GM12878 (cell line): Measurements from ENCODE around the gene SBF1. TPM values are rescaled to one million over a fixed set of nuclear protein-coding genes. Genes with fewer than 3 reads are reported as not detected.

Experiments
- KAT2A ChIP-seq: conservative IDR thresholded peaks from 2 replicates; pipeline ENCODE4 v1.6.1; 2011; ENCODE audit warnings: low read depth, low read length; ENCODE audit not compliant: control insufficient read depth
- MYC ChIP-seq: IDR thresholded peaks from 2 replicates; pipeline ENCODE4 v1.6.1; 2011; ENCODE audit warnings: mild to moderate bottlenecking, low read length, moderate library complexity, inconsistent platforms; ENCODE audit not compliant: insufficient read depth, insufficient replicate concordance, insufficient read length, severe bottlenecking
- NBN ChIP-seq: fragments of 450-650 bp; IDR thresholded peaks from 2 replicates; pipeline ENCODE4 v1.6.1; 2016
- REST ChIP-seq: IDR thresholded peaks from 2 replicates; pipeline ENCODE4 v1.6.1; 2012; ENCODE audit warnings: mild to moderate bottlenecking, low read depth, low read length
- SMAD1 ChIP-seq: fragments of 450-650 bp; IDR thresholded peaks from 2 replicates; pipeline ENCODE4 v1.6.1; 2018; ENCODE audit warnings: mild to moderate bottlenecking, low read depth; ENCODE audit not compliant: partially characterized antibody
- SPI1 ChIP-seq: IDR thresholded peaks from 2 replicates; pipeline ENCODE4 v1.6.1; 2011; ENCODE audit warnings: low read depth, mild to moderate bottlenecking, low read length, moderate library complexity, borderline replicate concordance; ENCODE audit not compliant: insufficient read depth
- USF1 ChIP-seq: IDR thresholded peaks from 2 replicates; pipeline ENCODE4 v1.6.1; 2011; ENCODE audit warnings: borderline replicate concordance, low read depth, mild to moderate bottlenecking, moderate library complexity, mixed read lengths, low read length; ENCODE audit not compliant: insufficient read depth; ENCODE audit errors: extremely low read length
- YY1 ChIP-seq: IDR thresholded peaks from 2 replicates; pipeline ENCODE4 v1.6.1; 2011; ENCODE audit warnings: low read depth, mild to moderate bottlenecking, low read length
- ZNF207 ChIP-seq: fragments of 450-650 bp; IDR thresholded peaks from 2 replicates; pipeline ENCODE4 v1.6.1; 2014; ENCODE audit warnings: antibody characterized with exemption, mild to moderate bottlenecking, borderline replicate concordance
- ZNF24 ChIP-seq: fragments of 450-650 bp; IDR thresholded peaks from 2 replicates; pipeline ENCODE4 v1.6.1; 2017; ENCODE audit warnings: antibody characterized with exemption, mild to moderate bottlenecking
- polyA plus RNA-seq, 11 experiments: library from polyadenylated mRNA; depleted of rRNA in 4 of 11; unstranded in 6 of 11; stranded (reverse) in 5 of 11; fragments of >200 nt; fragmentation: Nextera tagmentation in 4 of 11; fragmentation: Illumina TruSeq in 1 of 11; extraction: Ambion mirVana in 4 of 11; extraction: Trizol in 1 of 11; gene quantifications; 1 replicate in 1 of 11; 2 replicates in 10 of 11; pipeline versions ENCODE4 v1.2.1 to v1.2.3, GENCODE V29; 2011 to 2016; ENCODE audit warnings: inconsistent platforms in 2 of 11, missing spikeins in 2 of 11, low read depth in 1 of 11
- total RNA-seq, 4 experiments: library from RNA; depleted of rRNA in 3 of 4; stranded (reverse); fragments of >200 nt in 3 of 4; fragmentation: Illumina TruSeq in 1 of 4; extraction: Trizol in 1 of 4; gene quantifications; 2 replicates each; pipeline versions ENCODE4 v1.2.1 to v1.2.3, GENCODE V29; 2013 to 2021
- TF ChIP-seq, protein P1 (sequence below): fragments of 150-350 bp; IDR thresholded peaks from 2 replicates; pipeline ENCODE4 v1.6.1; 2016; ENCODE audit warnings: low read depth, low read length

SBF1 gene
- total and polyA plus RNA-seq, 10 of the 15 experiments (the other 5 are each of a cell fraction or from before 2014, with no cell fraction given) = 0.23 to 95.0 (median 17.8) TPM

- TF ChIP-seq YY1 = 0 out of 2 replicates have a peak, but pooled peaks have one; percentile 29
- no peak for TF ChIP-seq SMAD1
- TF ChIP-seq NBN = no peak
- no peak for TF ChIP-seq REST
- no peak for TF ChIP-seq ZNF24
- TF ChIP-seq MYC = no peak
- TF ChIP-seq, protein P1, sequence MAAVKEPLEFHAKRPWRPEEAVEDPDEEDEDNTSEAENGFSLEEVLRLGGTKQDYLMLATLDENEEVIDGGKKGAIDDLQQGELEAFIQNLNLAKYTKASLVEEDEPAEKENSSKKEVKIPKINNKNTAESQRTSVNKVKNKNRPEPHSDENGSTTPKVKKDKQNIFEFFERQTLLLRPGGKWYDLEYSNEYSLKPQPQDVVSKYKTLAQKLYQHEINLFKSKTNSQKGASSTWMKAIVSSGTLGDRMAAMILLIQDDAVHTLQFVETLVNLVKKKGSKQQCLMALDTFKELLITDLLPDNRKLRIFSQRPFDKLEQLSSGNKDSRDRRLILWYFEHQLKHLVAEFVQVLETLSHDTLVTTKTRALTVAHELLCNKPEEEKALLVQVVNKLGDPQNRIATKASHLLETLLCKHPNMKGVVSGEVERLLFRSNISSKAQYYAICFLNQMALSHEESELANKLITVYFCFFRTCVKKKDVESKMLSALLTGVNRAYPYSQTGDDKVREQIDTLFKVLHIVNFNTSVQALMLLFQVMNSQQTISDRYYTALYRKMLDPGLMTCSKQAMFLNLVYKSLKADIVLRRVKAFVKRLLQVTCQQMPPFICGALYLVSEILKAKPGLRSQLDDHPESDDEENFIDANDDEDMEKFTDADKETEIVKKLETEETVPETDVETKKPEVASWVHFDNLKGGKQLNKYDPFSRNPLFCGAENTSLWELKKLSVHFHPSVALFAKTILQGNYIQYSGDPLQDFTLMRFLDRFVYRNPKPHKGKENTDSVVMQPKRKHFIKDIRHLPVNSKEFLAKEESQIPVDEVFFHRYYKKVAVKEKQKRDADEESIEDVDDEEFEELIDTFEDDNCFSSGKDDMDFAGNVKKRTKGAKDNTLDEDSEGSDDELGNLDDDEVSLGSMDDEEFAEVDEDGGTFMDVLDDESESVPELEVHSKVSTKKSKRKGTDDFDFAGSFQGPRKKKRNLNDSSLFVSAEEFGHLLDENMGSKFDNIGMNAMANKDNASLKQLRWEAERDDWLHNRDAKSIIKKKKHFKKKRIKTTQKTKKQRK = no peak
- TF ChIP-seq SPI1 = 0 out of 2 replicates have a peak, but pooled peaks have one; percentile 6
- no peak for TF ChIP-seq ZNF207
- no peak for TF ChIP-seq KAT2A
- peak; percentile 55 for TF ChIP-seq USF1
These were observed 75.0 kb downstream of the SBF1 start (continued) for GRCh38 chr22:50399751-50400331.
